Measurements from ENCODE around the gene THAP4.

Gene THAP4

GRCh38 chr2:241675885-241676284, 38.9 kb upstream of the THAP4 start:
- Histone ChIP-seq H2AFZ (ENCODE audit: low read depth, low read length) (no peak overlapping the region), H4K20me1 (ENCODE audit: insufficient read depth, low read length) (no peaks in the 10 kb centered on the region), H3K79me2 (ENCODE audit: low read length) (no peaks in the 10 kb centered on the region), H3K4me1 (ENCODE audit: low read length) (no peaks in the 10 kb centered on the region), H3K36me3 (replicated peaks; ENCODE audit: low read depth, low read length) (peaks cover 2% of the 10 kb centered on the region), H3K27me3 (ENCODE audit: low read depth, low read length) (no peaks in the 10 kb centered on the region), H3K27ac (ENCODE audit: low read length) (no peak overlapping the region), H3K4me3 (ENCODE audit: low read length) (no peak overlapping the region), H3K9ac (ENCODE audit: low read length) (no peak overlapping the region), H3K4me2 (ENCODE audit: low read length) (no peak overlapping the region), H3K9me3 (ENCODE audit: insufficient read depth, low read length) (no peaks in the 10 kb centered on the region)
- TF ChIP-seq EZH2phosphoT487 (IDR thresholded peaks at IDR 0.05; ENCODE audit: low read depth), result no peak
- TF ChIP-seq, protein P1, sequence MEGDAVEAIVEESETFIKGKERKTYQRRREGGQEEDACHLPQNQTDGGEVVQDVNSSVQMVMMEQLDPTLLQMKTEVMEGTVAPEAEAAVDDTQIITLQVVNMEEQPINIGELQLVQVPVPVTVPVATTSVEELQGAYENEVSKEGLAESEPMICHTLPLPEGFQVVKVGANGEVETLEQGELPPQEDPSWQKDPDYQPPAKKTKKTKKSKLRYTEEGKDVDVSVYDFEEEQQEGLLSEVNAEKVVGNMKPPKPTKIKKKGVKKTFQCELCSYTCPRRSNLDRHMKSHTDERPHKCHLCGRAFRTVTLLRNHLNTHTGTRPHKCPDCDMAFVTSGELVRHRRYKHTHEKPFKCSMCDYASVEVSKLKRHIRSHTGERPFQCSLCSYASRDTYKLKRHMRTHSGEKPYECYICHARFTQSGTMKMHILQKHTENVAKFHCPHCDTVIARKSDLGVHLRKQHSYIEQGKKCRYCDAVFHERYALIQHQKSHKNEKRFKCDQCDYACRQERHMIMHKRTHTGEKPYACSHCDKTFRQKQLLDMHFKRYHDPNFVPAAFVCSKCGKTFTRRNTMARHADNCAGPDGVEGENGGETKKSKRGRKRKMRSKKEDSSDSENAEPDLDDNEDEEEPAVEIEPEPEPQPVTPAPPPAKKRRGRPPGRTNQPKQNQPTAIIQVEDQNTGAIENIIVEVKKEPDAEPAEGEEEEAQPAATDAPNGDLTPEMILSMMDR (IDR thresholded peaks at IDR 0.05; ENCODE audit: low read depth, low read length), result no peak

DNA sequence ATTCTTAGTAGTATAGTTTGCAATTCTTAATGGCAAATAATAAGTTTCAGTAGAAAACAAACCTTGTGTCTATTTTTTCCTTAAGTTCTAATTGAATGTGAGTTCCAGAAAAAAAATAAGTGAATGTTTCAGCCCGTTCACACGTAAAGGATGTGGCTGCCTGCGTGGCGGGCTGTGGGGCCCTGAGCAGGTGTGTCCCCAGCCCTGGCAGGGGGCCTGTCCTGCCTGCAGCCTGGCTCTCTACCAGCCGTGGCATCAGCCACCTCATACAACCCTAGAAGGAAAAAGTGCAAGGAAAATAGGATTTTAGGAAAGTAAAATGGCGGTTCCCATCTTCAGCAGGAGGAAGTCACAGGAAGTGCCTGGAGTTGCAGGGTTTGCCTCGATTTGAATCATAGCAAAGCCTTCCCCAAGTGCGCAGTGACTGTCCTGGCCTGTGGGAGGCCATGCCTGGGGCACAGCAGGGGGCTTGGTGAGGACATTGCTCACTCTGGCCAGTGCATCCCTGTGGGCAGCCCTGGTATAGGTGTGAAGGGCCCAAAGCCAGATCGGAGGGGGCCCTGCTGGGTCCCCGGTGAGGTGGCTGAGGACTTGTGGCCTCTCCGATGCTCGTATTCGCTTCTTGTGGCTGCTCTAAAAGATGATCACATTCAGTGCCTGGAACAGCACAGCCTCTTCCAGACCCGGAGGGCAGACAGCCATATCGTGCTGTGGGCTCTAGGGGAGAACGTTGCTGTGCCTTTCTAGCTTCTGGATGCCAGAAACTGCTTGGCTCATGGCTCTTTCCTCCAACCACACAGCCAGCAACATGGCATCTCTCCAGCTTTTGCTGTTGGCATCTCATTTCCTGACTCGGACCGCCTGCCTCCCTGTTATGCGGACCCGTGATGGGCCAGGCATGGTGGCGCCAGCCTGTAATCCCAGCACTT, 37.1 kb upstream of the THAP4 start:
- no peak overlapping the region for H3K9ac ChIP-seq (ENCODE audit: low read length)
- no peak overlapping the region for H3K27ac ChIP-seq (ENCODE audit: low read length)
- H3K79me2 ChIP-seq (ENCODE audit: low read length), result no peaks in the 10 kb centered on the region
- no peaks in the 10 kb centered on the region for H3K4me1 ChIP-seq (ENCODE audit: low read length)
- no peak overlapping the region for H2AFZ ChIP-seq (ENCODE audit: low read depth, low read length)
- H4K20me1 ChIP-seq (ENCODE audit: insufficient read depth, low read length), result no peaks in the 10 kb centered on the region
- no peak overlapping the region for H3K4me2 ChIP-seq (ENCODE audit: low read length)
- no peaks in the 10 kb centered on the region for H3K27me3 ChIP-seq (ENCODE audit: low read depth, low read length)
- H3K36me3 ChIP-seq (replicated peaks; ENCODE audit: low read depth, low read length), result no peaks in the 10 kb centered on the region
- H3K9me3 ChIP-seq (ENCODE audit: insufficient read depth, low read length), result no peaks in the 10 kb centered on the region
- no peak for TF ChIP-seq EZH2phosphoT487 (IDR thresholded peaks at IDR 0.05; ENCODE audit: low read depth)
- TF ChIP-seq, protein P1 (IDR thresholded peaks at IDR 0.05; ENCODE audit: low read depth, low read length), result no peak
- H3K4me3 ChIP-seq (ENCODE audit: low read length), result no peak overlapping the region

- H3K9me3 ChIP-seq (ENCODE audit: insufficient read depth, low read length), result no peaks in the 10 kb centered on the region
- no peaks in the 10 kb centered on the region for H3K4me1 ChIP-seq (ENCODE audit: low read length)
- no peak overlapping the region for H3K9ac ChIP-seq (ENCODE audit: low read length)
- TF ChIP-seq, protein P1 (IDR thresholded peaks at IDR 0.05; ENCODE audit: low read depth, low read length), result no peak
- no peak for TF ChIP-seq EZH2phosphoT487 (IDR thresholded peaks at IDR 0.05; ENCODE audit: low read depth)
- no peaks in the 10 kb centered on the region for H4K20me1 ChIP-seq (ENCODE audit: insufficient read depth, low read length)
- no peak overlapping the region for H2AFZ ChIP-seq (ENCODE audit: low read depth, low read length)
- H3K27me3 ChIP-seq (ENCODE audit: low read depth, low read length), result no peaks in the 10 kb centered on the region
- no peak overlapping the region for H3K27ac ChIP-seq (ENCODE audit: low read length)
- H3K79me2 ChIP-seq (ENCODE audit: low read length), result no peaks in the 10 kb centered on the region
- H3K4me2 ChIP-seq (ENCODE audit: low read length), result no peak overlapping the region
- no peaks in the 10 kb centered on the region for H3K36me3 ChIP-seq (replicated peaks; ENCODE audit: low read depth, low read length)
- H3K4me3 ChIP-seq (ENCODE audit: low read length), result no peak overlapping the region
These were observed 36.3 kb upstream of the THAP4 start for GRCh38 chr2:241673189-241673663.
